LNCaP clone FGC (cell line): ENCODE data around the gene CMTM7.
"Not testable (repeated sequence)": the region's sequence is repeated elsewhere in the genome, so short reads cannot be mapped to it uniquely, and the experiment has no call there.

Source experiments
- DNase-seq: peaks from one replicate; pipeline ENCODE4 v3.0.0-alpha.2; 2011; ENCODE audit warnings: low read depth
- H3K4me3 ChIP-seq: 2 replicates; pipeline ENCODE4 v1.5.1; 2011; ENCODE audit warnings: mild to moderate bottlenecking, low read depth, low read length, control low read depth
- CTCF ChIP-seq: IDR thresholded peaks from 2 replicates; pipeline ENCODE4 v1.5.1; 2012; ENCODE audit warnings: mild to moderate bottlenecking; ENCODE audit not compliant: control insufficient read depth, insufficient read depth; ENCODE audit errors: extremely low read depth

The CMTM7 gene

GRCh38 chr3:32454731-32455608 lies 63.3 kb downstream of the CMTM7 start:
- no peak for TF ChIP-seq CTCF
- H3K4me3 ChIP-seq: no peak overlapping the region
- no peak for DNase-seq

DNA sequence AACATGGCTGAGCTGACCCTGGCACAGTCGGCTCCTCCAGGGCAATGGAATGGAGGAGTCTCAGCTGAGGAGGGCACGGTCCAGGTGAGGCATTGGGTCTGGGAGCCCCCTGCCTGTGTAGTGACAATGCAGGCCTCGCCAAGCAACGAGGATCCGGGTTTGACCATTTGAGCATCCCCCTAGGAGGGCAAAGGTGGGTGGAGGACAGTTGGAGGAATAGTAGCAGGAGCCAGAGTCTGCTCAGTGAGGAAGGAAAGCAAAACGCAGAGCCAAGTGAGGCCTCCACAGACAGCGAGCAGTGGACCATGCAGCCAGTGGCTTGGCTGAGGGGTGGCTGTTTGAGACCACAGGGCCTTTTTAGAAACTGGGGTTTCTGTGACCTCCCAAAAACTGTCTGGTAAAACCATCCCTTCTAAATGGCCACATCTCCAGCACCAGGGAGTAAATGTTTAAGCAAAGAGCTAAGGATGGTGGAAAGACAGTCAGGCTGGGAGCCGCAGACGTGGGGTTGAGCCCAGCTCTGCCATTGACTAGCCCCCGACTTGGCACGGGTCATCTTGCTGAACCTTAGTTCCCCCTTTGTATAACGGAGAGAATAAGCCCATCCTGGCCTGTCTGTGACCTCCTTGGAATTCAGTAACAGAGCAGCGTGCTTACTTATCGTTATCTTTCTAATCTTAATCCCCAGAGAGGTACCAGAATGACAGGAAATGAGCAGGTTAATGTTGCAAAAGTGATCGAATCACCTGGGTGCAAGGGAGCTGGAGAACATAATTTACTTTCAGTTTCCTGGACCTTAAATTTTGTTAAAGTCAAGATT lies 64.2 kb downstream of the CMTM7 start:
- no peak overlapping the region for H3K4me3 ChIP-seq
- no peak for DNase-seq
- TF ChIP-seq CTCF: no peak

DNA sequence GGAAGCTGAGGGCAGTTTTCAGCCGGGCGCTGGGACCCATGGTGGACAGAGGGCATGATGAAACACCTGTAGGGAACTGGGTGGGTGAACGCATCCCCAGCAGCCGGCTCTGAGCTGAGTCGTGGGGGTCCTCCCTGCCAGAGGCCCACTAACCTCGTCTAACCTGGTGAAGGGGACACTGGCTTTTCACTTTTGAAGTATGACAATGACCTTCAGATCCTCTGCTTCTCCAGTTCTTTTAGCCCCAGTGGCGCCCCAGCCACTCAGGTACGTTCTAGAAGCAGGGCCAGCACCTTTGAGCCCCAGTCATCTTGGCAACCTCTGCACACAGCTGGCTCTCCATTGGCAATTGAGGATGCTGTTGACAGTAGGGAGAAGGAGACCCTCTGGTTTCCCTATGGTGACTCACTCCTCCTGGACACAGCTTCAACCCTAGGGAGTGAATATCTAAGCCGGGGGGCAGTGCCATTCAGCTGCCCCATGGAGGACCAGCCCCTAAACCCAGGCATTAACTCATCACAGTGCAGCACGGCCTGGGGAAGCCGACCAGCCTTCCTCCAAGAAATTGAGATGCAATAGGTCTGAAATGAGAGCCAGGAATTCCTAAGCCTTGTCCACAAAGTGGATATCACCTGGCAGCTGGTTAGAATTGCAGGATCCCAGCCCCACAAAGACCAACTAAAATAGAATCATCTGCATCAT lies 64.9 kb downstream of the CMTM7 start:
- no peak for TF ChIP-seq CTCF
- no peak for DNase-seq
- no peak overlapping the region for H3K4me3 ChIP-seq

- TF ChIP-seq CTCF: no peak
- no peak overlapping the region for H3K4me3 ChIP-seq
- no peak for DNase-seq
These were observed 66.4 kb downstream of the CMTM7 start for GRCh38 chr3:32457971-32458471.

GRCh38 chr3:32459450-32459849 lies 67.8 kb downstream of the CMTM7 start:
- no peak overlapping the region for H3K4me3 ChIP-seq
- DNase-seq: no peak
- no peak for TF ChIP-seq CTCF

DNA sequence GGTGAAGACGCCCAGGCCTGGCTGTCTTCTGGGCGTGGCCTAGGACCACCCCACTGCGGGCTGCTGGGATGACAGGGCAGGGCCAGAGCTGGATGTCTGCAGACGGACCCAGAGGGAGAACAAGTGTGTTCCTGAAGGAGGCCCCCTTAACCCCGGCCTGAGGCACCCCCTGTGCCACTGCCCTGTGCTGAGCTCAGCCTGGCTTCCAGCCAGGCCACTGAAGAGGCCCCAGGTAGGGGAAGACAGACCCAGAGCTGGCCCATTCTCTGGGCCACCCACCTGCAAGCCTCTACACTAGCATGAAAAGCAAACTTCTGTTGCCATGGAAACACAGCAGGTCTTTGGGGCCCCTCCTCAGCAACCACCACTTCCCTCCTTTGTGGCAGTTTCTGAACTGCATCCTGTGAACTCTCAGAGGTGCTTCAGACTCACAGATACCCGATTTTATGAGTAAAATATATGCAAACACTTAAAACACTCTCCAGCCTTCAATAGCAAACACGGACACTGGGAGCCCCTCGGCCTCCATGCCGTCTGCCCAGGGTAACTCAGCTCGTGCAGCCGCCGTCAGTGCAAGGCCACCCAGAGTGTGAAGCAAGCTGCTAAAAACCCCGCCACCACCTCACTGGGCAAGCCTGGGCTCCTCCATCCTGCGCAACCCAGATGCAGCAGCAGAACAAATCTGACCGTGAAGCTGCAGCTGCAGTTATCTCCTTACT lies 68.5 kb downstream of the CMTM7 start:
- H3K4me3 ChIP-seq: no peak overlapping the region
- DNase-seq: no peak
- TF ChIP-seq CTCF: no peak

DNA sequence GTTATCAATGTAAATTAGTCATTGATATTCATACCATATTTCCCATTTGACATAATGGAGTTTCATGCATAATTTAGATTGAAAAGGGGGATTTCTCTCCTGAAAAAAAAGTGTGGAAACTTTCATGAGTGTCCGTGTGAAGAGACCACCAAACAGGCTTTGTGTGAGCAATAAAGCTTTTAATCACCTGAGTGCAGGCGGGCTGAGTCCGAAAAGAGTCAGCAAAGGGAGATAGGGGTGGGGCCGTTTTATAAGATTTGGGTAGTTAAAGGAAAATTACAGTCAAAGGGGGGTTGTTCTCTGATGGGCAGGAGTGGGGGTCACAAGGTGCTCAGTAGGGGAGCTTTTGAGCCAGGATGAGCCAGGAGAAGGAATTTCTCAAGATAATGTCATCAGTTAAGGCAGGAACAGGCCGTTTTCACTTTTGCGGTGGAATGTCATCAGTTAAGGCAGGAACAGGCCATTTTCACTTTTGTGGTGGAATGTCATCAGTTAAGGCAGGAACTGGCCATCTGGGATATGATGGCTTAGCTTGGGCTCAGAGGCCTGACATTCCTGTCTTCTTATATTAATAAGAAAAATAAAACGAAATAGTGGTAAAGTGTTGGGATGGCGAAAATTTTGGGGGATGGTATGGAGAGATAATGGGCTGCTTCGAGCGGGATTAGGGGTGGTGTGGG lies 69.3 kb downstream of the CMTM7 start:
- DNase-seq, H3K4me3 ChIP-seq: not testable (repeated sequence)

DNA sequence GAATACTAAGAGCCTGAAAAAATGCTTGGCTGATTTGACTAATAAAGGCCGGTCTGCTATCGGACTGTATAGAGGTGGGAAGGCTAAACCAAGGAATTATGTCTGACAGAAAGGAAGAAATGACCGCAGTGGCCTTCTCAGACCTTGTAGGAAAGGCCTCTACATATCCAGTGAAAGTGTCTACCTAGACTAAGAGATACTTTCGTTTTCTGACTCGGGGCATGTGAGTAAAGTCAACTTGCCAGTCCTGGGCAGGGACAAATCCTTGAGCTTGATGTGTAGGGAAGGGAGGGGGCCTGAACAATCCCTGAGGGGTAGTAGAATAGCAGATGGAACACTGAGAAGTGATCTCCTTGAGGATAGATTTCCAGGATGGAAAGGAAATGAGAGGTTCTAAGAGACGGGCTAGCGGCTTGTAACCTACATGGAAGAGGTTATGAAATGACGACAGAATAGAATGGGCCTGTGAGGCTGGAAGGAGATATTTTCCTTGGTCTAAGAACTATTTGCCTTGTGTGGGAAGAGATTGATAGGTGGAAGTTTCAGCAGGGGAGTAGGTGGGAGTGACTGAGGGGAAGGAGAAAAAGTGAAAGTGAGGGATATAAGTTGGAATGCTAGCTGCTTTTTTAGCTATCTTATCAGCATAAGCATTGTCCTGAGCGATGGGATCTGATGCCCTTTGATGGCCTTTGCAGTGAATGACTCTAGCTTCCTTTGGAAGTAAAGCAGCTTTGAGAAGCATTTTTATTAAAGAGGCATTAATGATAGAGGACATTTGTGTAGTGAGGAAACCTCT lies 70.7 kb downstream of the CMTM7 start:
- not testable (repeated sequence) for DNase-seq, H3K4me3 ChIP-seq
